GM12878 (cell line): ENCODE measurements around the gene INPP5D. TPM values are rescaled to one million over a fixed set of nuclear protein-coding genes. Genes with fewer than 3 reads are reported as not detected.

Experiments
- CBX3 ChIP-seq: fragments of 200-600 bp; sonication (generic); IDR thresholded peaks from 2 replicates; pipeline ENCODE4 v1.6.1; 2016; ENCODE audit warnings: low read depth, borderline replicate concordance
- CREB1 ChIP-seq: IDR thresholded peaks from 2 replicates; pipeline ENCODE4 v1.6.1; 2012; ENCODE audit warnings: low read depth, mild to moderate bottlenecking, inconsistent platforms
- EGR1 ChIP-seq, 2 experiments: IDR thresholded peaks; 1 replicate in 1 of 2; 2 replicates in 1 of 2; pipeline ENCODE4 v1.6.1; 2011 to 2012; ENCODE audit warnings: low read depth in 2 of 2, low read length in 2 of 2, borderline replicate concordance in 1 of 2, mild to moderate bottlenecking in 1 of 2, moderate library complexity in 1 of 2
- EP300 ChIP-seq, 2 experiments: fragments of 150-350 bp in 1 of 2; IDR thresholded peaks; 2 replicates each; pipeline ENCODE4 v1.6.1; 2011 to 2012; ENCODE audit warnings: low read depth in 2 of 2, low read length in 2 of 2, borderline replicate concordance in 1 of 2, improper control_type of control experiment in 1 of 2, inconsistent platforms in 1 of 2; ENCODE audit not compliant: control insufficient read depth in 1 of 2
- EZH2 ChIP-seq: IDR thresholded peaks from 2 replicates; pipeline ENCODE4 v1.6.1; 2012; ENCODE audit warnings: low read depth, mild to moderate bottlenecking, control low read depth, inconsistent platforms, low read length, borderline replicate concordance; ENCODE audit not compliant: control insufficient read depth
- FOS ChIP-seq: IDR thresholded peaks from 3 replicates; pipeline ENCODE4 v1.6.1; 2011; ENCODE audit warnings: borderline replicate concordance; ENCODE audit not compliant: insufficient read length; ENCODE audit errors: extremely low read depth
- GATAD2B ChIP-seq: fragments of 450-650 bp; conservative IDR thresholded peaks from 2 replicates; pipeline ENCODE4 v1.6.1; 2017; ENCODE audit warnings: low read depth, mild to moderate bottlenecking, moderate library complexity
- HDAC2 ChIP-seq: fragments of 200-600 bp; sonication (generic); IDR thresholded peaks from 2 replicates; pipeline ENCODE4 v1.6.1; 2017
- JUND ChIP-seq: IDR thresholded peaks from 2 replicates; pipeline ENCODE4 v1.6.1; 2012; ENCODE audit warnings: low read depth, mild to moderate bottlenecking, low read length, improper control_type of control experiment, moderate library complexity
- MEF2A ChIP-seq: IDR thresholded peaks from 2 replicates; pipeline ENCODE4 v1.6.1; 2011; ENCODE audit warnings: low read depth, mild to moderate bottlenecking, low read length, moderate library complexity; ENCODE audit not compliant: insufficient read depth
- NR2C2 ChIP-seq: IDR thresholded peaks from 2 replicates; pipeline ENCODE4 v1.6.1; 2011; ENCODE audit warnings: borderline replicate concordance, low read depth; ENCODE audit not compliant: control insufficient read depth, insufficient read length
- POU2F2 ChIP-seq: IDR thresholded peaks from 3 replicates; pipeline ENCODE4 v1.6.1; 2011; ENCODE audit warnings: low read depth, mild to moderate bottlenecking, low read length, borderline replicate concordance
- RCOR1 ChIP-seq: conservative IDR thresholded peaks from 2 replicates; pipeline ENCODE4 v1.6.1; 2012; ENCODE audit warnings: low read depth, low read length, improper control_type of control experiment
- STAT1 ChIP-seq: fragments of 450-650 bp; conservative IDR thresholded peaks from 2 replicates; pipeline ENCODE4 v1.6.1; 2014; ENCODE audit warnings: antibody characterized with exemption, mild to moderate bottlenecking
- TARDBP ChIP-seq: IDR thresholded peaks from 2 replicates; pipeline ENCODE4 v1.6.1; 2016; ENCODE audit warnings: borderline replicate concordance
- YY1 ChIP-seq: IDR thresholded peaks from 2 replicates; pipeline ENCODE4 v1.6.1; 2011; ENCODE audit warnings: low read depth, mild to moderate bottlenecking, low read length
- ZNF217 ChIP-seq: fragments of 450-650 bp; IDR thresholded peaks from 2 replicates; pipeline ENCODE4 v1.6.1; 2017; ENCODE audit warnings: antibody characterized with exemption, mild to moderate bottlenecking
- ZNF274 ChIP-seq: IDR thresholded peaks from one replicate; pipeline ENCODE4 v1.8.0; 2011; ENCODE audit not compliant: insufficient read length, insufficient read depth
- ZSCAN29 ChIP-seq: fragments of 450-650 bp; IDR thresholded peaks from 2 replicates; pipeline ENCODE4 v1.6.1; 2017; ENCODE audit warnings: mild to moderate bottlenecking, moderate library complexity
- polyA plus RNA-seq, 11 experiments: library from polyadenylated mRNA; depleted of rRNA in 4 of 11; unstranded in 6 of 11; stranded (reverse) in 5 of 11; fragments of >200 nt; fragmentation: Nextera tagmentation in 4 of 11; fragmentation: Illumina TruSeq in 1 of 11; extraction: Ambion mirVana in 4 of 11; extraction: Trizol in 1 of 11; gene quantifications; 1 replicate in 1 of 11; 2 replicates in 10 of 11; pipeline versions ENCODE4 v1.2.1 to v1.2.3, GENCODE V29; 2011 to 2016; ENCODE audit warnings: inconsistent platforms in 2 of 11, missing spikeins in 2 of 11, low read depth in 1 of 11
- total RNA-seq, 4 experiments: library from RNA; depleted of rRNA in 3 of 4; stranded (reverse); fragments of >200 nt in 3 of 4; fragmentation: Illumina TruSeq in 1 of 4; extraction: Trizol in 1 of 4; gene quantifications; 2 replicates each; pipeline versions ENCODE4 v1.2.1 to v1.2.3, GENCODE V29; 2013 to 2021
- TF ChIP-seq, protein P1 (sequence below): fragments of 450-650 bp; formaldehyde crosslinking; IDR thresholded peaks from 2 replicates; pipeline ENCODE4 v1.4.0; 2020; ENCODE audit warnings: mild to moderate bottlenecking, moderate library complexity
- TF ChIP-seq, protein P2 (sequence below): fragments of 450-650 bp; IDR thresholded peaks from 2 replicates; pipeline ENCODE4 v1.6.1; 2017; ENCODE audit warnings: low read depth, mild to moderate bottlenecking, moderate library complexity

INPP5D gene
- total and polyA plus RNA-seq, 10 of the 15 experiments (the other 5 are each of a cell fraction or from before 2014, with no cell fraction given), result 11.8 to 139 (median 88.8) TPM

DNA sequence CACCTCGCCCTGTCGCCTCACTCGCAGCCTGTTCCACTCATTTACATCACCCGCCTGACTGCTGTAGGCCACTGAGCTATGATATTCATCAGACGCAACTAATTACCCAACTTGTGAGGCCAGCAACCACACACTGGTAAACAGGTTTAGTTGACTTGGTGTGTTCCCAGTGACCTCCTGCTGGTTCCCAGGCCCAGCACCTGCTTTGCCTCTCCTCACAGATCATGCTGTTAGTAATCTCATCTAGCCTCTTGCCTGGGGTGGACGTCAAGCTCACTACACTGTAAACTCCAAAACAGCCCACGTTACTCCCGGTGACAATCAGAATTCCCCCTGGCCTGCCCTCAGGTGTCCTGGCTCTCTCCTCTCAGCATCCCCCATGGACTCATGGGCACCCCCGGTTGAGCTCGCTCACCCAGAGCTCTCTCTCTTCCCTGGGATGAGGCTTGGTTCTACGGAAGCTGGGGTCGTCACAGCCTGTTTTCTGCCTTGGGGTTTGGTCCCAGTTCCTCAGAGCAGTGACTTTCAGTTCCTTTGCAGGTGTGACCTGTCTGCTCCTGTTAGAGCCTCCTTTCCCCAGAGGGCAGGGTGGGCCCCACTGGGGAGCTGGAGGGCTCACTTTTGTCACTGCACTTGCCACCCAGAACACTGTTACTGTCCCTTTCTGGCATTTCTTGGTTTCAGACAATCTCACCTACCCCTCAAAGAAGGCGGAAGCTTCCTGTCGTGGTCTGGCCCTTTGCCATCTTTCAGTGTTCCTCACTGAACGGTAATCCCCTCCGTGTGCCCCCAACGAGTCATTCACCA, 40.3 kb downstream of the INPP5D start (continued):
- TF ChIP-seq, protein P1, sequence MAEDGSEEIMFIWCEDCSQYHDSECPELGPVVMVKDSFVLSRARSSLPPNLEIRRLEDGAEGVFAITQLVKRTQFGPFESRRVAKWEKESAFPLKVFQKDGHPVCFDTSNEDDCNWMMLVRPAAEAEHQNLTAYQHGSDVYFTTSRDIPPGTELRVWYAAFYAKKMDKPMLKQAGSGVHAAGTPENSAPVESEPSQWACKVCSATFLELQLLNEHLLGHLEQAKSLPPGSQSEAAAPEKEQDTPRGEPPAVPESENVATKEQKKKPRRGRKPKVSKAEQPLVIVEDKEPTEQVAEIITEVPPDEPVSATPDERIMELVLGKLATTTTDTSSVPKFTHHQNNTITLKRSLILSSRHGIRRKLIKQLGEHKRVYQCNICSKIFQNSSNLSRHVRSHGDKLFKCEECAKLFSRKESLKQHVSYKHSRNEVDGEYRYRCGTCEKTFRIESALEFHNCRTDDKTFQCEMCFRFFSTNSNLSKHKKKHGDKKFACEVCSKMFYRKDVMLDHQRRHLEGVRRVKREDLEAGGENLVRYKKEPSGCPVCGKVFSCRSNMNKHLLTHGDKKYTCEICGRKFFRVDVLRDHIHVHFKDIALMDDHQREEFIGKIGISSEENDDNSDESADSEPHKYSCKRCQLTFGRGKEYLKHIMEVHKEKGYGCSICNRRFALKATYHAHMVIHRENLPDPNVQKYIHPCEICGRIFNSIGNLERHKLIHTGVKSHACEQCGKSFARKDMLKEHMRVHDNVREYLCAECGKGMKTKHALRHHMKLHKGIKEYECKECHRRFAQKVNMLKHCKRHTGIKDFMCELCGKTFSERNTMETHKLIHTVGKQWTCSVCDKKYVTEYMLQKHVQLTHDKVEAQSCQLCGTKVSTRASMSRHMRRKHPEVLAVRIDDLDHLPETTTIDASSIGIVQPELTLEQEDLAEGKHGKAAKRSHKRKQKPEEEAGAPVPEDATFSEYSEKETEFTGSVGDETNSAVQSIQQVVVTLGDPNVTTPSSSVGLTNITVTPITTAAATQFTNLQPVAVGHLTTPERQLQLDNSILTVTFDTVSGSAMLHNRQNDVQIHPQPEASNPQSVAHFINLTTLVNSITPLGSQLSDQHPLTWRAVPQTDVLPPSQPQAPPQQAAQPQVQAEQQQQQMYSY, result no peak
- TF ChIP-seq EZH2 (no peak), GATAD2B (peak; percentile 99), ZNF274 (no peak), CREB1 (peak; percentile 29; the same call in 1 of the 2 replicates), ZSCAN29 (no peak), ZNF217 (no peak), STAT1 (no peak), HDAC2 (no peak), EP300 (IDR thresholded peaks at IDR 0.05; ENCODE audit: borderline replicate concordance in 1 of 2, control insufficient read depth in 1 of 2, low read depth in 2 of 2, low read length in 2 of 2) (peak; percentile 78 to 92; a peak in 3 of 4 replicates), RCOR1 (peak; percentile 88), FOS (no peak), EGR1 (IDR thresholded peaks at IDR 0.05; ENCODE audit: borderline replicate concordance in 1 of 2, low read depth in 2 of 2, low read length in 2 of 2) (peak in 1 of 2 experiments; percentile 18; a peak in 1 of 3 replicates), JUND (no peak), NR2C2 (no peak), CBX3 (no peak), POU2F2 (peak; percentile 71; the same call in 1 of the 3 replicates), MEF2A (0 out of 2 replicates have a peak, but pooled peaks have one; percentile 39), TARDBP (peak; percentile 88), YY1 (peak; percentile 12; the same call in 1 of the 2 replicates)
- TF ChIP-seq, protein P2, sequence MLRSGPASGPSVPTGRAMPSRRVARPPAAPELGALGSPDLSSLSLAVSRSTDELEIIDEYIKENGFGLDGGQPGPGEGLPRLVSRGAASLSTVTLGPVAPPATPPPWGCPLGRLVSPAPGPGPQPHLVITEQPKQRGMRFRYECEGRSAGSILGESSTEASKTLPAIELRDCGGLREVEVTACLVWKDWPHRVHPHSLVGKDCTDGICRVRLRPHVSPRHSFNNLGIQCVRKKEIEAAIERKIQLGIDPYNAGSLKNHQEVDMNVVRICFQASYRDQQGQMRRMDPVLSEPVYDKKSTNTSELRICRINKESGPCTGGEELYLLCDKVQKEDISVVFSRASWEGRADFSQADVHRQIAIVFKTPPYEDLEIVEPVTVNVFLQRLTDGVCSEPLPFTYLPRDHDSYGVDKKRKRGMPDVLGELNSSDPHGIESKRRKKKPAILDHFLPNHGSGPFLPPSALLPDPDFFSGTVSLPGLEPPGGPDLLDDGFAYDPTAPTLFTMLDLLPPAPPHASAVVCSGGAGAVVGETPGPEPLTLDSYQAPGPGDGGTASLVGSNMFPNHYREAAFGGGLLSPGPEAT, result peak; percentile 80
- TF ChIP-seq, all 136 proteins: peak for 68
